A549 treated with ZK216348 at 1 μM for 4 hours (cell line): Measurements from ENCODE around the gene IL19. TPM values are rescaled to one million over a fixed set of nuclear protein-coding genes. Genes with fewer than 3 reads are reported as not detected.

Source experiments
- total RNA-seq: library from RNA; stranded (reverse); fragments of 200-300 nt; extraction: Qiagen RNA extraction; gene quantifications from 5 replicates; pipeline ENCODE4 v1.2.3, GENCODE V29; 2022; ENCODE audit warnings: low read depth

IL19 gene, protein sequence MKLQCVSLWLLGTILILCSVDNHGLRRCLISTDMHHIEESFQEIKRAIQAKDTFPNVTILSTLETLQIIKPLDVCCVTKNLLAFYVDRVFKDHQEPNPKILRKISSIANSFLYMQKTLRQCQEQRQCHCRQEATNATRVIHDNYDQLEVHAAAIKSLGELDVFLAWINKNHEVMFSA
- total RNA-seq: not detected in 5 replicates

DNA sequence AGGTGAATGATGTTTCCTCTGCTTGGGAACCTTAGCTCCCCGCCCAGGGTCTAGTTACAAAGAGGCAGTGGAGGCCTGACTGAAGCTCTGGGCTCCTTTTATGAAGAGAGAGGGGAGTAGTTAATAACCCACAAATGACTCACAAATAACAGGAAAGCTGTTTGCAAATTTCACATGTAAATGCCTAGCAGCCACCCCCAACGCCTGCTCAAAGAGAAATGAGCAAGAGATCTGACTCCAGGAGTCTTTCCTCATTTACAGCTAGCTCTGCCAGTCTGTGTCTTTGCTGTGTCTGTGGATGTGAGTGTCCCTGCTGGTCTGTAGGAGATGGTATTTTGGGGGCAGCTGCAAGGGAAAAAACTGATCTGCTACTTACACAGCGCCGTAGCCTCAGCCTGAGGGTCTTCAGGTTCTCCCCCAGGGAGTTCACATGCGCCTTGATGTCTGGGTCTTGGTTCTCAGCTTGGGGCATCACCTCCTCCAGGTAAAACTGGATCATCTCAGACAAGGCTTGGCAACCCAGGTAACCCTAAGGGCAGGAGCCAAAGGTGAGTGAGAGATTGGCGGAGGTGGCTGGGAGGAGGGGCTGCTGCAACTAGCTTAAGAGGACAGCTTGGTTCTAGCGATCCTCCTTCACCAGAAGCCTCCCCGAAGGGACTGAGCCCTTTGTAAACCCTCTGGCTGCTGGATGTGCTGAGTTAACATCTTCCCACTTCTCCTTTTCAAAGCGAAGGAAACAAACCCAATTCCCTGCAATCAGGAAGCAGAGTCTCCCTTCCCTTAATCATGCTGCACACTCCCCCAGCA is at the start of gene IL19:
TSS of gene IL19 (plus strand) at position 243 of the 807 bp plus-strand sequence. CDS start 65,890 bp downstream, outside the sequence.

DNA sequence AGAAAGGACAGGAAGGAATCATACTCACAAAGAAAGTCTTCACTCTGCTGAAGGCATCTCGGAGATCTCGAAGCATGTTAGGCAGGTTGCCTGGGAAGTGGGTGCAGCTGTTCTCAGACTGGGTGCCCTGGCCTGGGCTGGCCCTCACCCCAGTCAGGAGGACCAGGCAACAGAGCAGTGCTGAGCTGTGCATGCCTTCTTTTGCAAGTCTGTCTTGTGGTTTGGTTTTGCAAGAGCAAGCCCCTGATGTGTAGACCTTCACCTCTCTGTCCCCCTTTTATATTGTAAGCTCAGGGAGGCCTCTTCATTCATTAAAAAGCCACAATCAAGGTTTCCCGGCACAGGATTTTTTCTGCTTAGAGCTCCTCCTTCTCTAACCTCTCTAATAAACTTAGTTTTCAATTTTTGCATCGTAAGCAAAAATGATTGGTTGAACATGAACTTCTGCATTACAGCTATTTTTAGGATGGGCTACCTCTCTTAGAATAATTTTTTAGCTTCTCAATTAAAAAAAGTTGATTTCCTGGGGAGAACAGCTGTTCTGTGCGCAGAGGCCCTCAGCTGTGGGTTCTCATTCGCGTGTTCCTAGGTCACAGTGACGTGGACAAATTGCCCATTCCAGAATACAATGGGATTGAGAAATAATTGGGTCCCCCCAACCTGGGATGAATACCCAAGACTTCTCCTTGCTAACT is 1.8 kb downstream of the IL19 start, which contains the start of gene IL10:
TSS of gene IL10 (minus strand) at position 252 of the 695 bp plus-strand sequence. CDS start at position 193, 59 bp downstream.

DNA sequence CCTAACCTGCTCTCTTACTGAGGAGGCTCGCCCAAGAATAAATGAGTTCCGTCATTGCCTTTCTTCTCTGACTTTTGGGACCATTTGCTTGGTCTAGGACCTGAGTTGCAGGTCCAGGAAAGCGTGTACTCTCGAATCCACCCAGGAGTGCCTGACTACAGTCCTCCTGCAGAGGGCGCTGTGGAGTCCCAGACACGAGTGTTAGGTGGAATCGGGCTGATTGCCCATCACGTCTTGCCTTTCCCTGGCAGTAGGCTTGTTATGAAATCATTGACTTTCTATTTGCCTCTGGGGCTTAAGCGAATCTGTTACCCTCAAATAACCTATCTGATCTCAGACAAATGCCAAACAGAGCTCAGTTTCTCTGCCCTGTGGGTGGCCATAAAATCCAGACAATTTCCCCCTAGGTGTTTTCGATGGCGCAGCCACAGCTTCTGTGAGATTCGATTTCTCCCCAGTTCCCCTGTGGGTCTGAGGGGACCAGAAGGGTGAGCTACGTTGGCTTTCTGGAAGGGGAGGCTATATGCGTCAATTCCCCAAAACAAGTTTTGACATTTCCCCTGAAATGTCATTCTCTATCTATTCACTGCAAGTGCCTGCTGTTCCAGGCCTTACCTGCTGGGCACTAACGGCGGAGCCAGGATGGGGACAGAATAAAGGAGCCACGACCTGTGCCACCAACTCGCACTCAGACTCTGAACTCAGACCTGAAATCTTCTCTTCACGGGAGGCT is 94.5 kb downstream of the IL19 start, which contains the start of gene IL20:
TSS of gene IL20 (plus strand) at position 685 of the 733 bp plus-strand sequence. CDS start 230 bp downstream, outside the sequence.

Other genes with a start within 250 kb of the IL19 start
- 30.3 to 36.6 TPM (median 34.8 TPM) in 5 replicates for gene EIF2D, start 158.3 kb upstream of the IL19 start, total RNA-seq
- gene DYRK3, start 135.2 kb upstream of the IL19 start, total RNA-seq: 8.1 to 10.1 TPM (median 9.3 TPM) in 5 replicates
- 58.7 to 81.1 TPM (median 72.4 TPM) in 5 replicates for gene MAPKAPK2, start 85.9 kb upstream of the IL19 start, total RNA-seq
- not detected in 5 replicates for gene IL10, start 1.7 kb downstream of the IL19 start, total RNA-seq
- not detected in 5 replicates for gene IL20, start 94.8 kb downstream of the IL19 start, total RNA-seq
- 0.27 to 0.42 TPM (median 0.32 TPM) in 5 replicates for gene IL24, start 126.7 kb downstream of the IL19 start, total RNA-seq
- gene FCMR, start 151.2 kb downstream of the IL19 start, total RNA-seq: 4.5 to 7.0 TPM (median 4.8 TPM) in 5 replicates
- gene PIGR, start 175.7 kb downstream of the IL19 start, total RNA-seq: not detected in 5 replicates
- 0.14 TPM in 1 of 5 replicates, not detected in the others for gene FCAMR, start 199.7 kb downstream of the IL19 start, total RNA-seq